A673 (cell line): ENCODE measurements around the gene CENPU. TPM values are rescaled to one million over a fixed set of nuclear protein-coding genes. Genes with fewer than 3 reads are reported as not detected.

Experiments used
- BruUV-seq: library from RNA; stranded (reverse); fragments of 400-500 nt; replicated peaks from 2 replicates; lab custom pipeline; 2021; lab: Mats Ljungman, UMichigan
- CTCF ChIA-PET: fragments of 300-600 bp; sonication (Branson Sonifier 250); formaldehyde crosslinking; loops from one replicate; lab custom pipeline; 2022; ENCODE audit warnings: antibody characterized with exemption; lab: Charles Lee
- POLR2A ChIA-PET: fragments of 300-600 bp; sonication (Branson Sonifier 250); formaldehyde crosslinking; loops from one replicate; lab custom pipeline; 2022; ENCODE audit warnings: antibody characterized with exemption; ENCODE audit not compliant: low non-redundant PET; lab: Charles Lee
- DNase-seq: peaks from one replicate; pipeline ENCODE4 v3.0.0-alpha.2; 2015; ENCODE audit warnings: low spot score
- H3K27ac ChIP-seq: fragments of 200-600 bp; sonication (generic); 2 replicates; pipeline ENCODE4 v1.5.1; 2016; ENCODE audit warnings: mixed run types, low read depth, mild to moderate bottlenecking, mixed read lengths, antibody characterized with exemption, low read length; ENCODE audit not compliant: poor library complexity, severe bottlenecking
- H3K27me3 ChIP-seq: fragments of 200-600 bp; sonication (generic); replicated peaks from 2 replicates; pipeline ENCODE4 v1.6.1; 2017; ENCODE audit warnings: mixed run types, low read depth, mild to moderate bottlenecking, mixed read lengths, antibody characterized with exemption, low read length; ENCODE audit not compliant: insufficient read depth, poor library complexity
- H3K36me3 ChIP-seq: fragments of 200-600 bp; sonication (generic); 2 replicates; pipeline ENCODE4 v1.6.1; 2016; ENCODE audit warnings: mixed run types, mild to moderate bottlenecking, mixed read lengths, antibody characterized with exemption, low read length; ENCODE audit not compliant: insufficient read depth, poor library complexity, severe bottlenecking
- H3K4me1 ChIP-seq: fragments of 200-600 bp; sonication (generic); 2 replicates; pipeline ENCODE4 v1.6.1; 2017; ENCODE audit warnings: mixed run types, mild to moderate bottlenecking, mixed read lengths, antibody characterized with exemption, low read length; ENCODE audit not compliant: insufficient read depth, poor library complexity, severe bottlenecking
- H3K4me3 ChIP-seq: fragments of 200-600 bp; sonication (generic); 2 replicates; pipeline ENCODE4 v1.5.1; 2016; ENCODE audit warnings: low read depth, mixed run types, mild to moderate bottlenecking, mixed read lengths, low read length; ENCODE audit not compliant: poor library complexity, severe bottlenecking
- H3K9me3 ChIP-seq: fragments of 200-600 bp; sonication (generic); 2 replicates; pipeline ENCODE4 v1.6.1; 2016; ENCODE audit warnings: mixed run types, low read depth, mild to moderate bottlenecking, mixed read lengths, antibody characterized with exemption, low read length; ENCODE audit not compliant: poor library complexity, severe bottlenecking
- CTCF ChIP-seq: fragments of 300-800, 200-600 bp; sonication (generic); conservative IDR thresholded peaks from 2 replicates; pipeline ENCODE4 v1.5.1; 2017; ENCODE audit warnings: low read depth, mild to moderate bottlenecking, antibody characterized with exemption, low read length, moderate library complexity, mixed read lengths
- EZH2 ChIP-seq: fragments of 200-600 bp; sonication (generic); IDR thresholded peaks from 2 replicates; pipeline ENCODE4 v1.6.1; 2017; ENCODE audit warnings: borderline replicate concordance, low read depth, mild to moderate bottlenecking, mixed read lengths, antibody characterized with exemption, low read length; ENCODE audit not compliant: poor library complexity, severe bottlenecking
- intact Hi-C: fragments of 100-400 bp; cut with micrococcal nuclease; formaldehyde crosslinking; loops from one replicate; pipeline ENCODE4 v1.10.0; 2022; ENCODE audit not compliant: unreplicated experiment
- total RNA-seq: library from RNA; stranded (reverse); gene quantifications from 2 replicates; pipeline ENCODE4 v1.2.3, GENCODE V29; 2021

The CENPU gene
- total RNA-seq, 1 experiment from 2014 or later, result 87.3 TPM

- no peak for DNase-seq
- TF ChIP-seq EZH2, result no peak
- TF ChIP-seq CTCF, result no peak
- Histone ChIP-seq H3K4me3 (no peak overlapping the region), H3K27ac (no peak overlapping the region), H3K4me1 (no peaks in the 10 kb centered on the region), H3K9me3 (no peaks in the 10 kb centered on the region), H3K36me3 (no peaks in the 10 kb centered on the region), H3K27me3 (no peaks in the 10 kb centered on the region)
- ChIA-PET CTCF (interaction anchor here (0.6 kb wide), 1 partner anchor 13 kb away, joined by 3 read pairs; no protein-coding TSS in a partner anchor), POLR2A (interaction anchor here (0.6 kb wide), 1 partner anchor 40 kb away, joined by 4 read pairs; no protein-coding TSS in a partner anchor)
- BruUV-seq, result no TSS peak
- intact Hi-C loops, result no loop called here
Observed at GRCh38 chr4:184774152-184774551, 40.3 kb upstream of the CENPU start.

- no peaks in the 10 kb centered on the region for H3K27me3 ChIP-seq
- BruUV-seq, result no TSS peak
- TF ChIP-seq CTCF (no peak), EZH2 (no peak)
- H3K9me3 ChIP-seq, result no peaks in the 10 kb centered on the region
- DNase-seq, result no peak
- intact Hi-C loops, result no loop called here
- POLR2A ChIA-PET, result no interaction called here
- H3K4me1 ChIP-seq, result no peaks in the 10 kb centered on the region
- H3K36me3 ChIP-seq, result no peaks in the 10 kb centered on the region
- CTCF ChIA-PET, result no interaction called here
- H3K4me3 ChIP-seq, result no peak overlapping the region
- H3K27ac ChIP-seq, result no peak overlapping the region
Observed at GRCh38 chr4:184771416-184771815, 37.5 kb upstream of the CENPU start.

GRCh38 chr4:184769141-184769765 is 35.4 kb upstream of the CENPU start:
- H3K4me3 ChIP-seq, result no peak overlapping the region
- BruUV-seq, result no TSS peak
- H3K27me3 ChIP-seq, result no peaks in the 10 kb centered on the region
- no peaks in the 10 kb centered on the region for H3K4me1 ChIP-seq
- intact Hi-C loops, result no loop called here
- TF ChIP-seq CTCF (no peak), EZH2 (no peak)
- ChIA-PET POLR2A (no interaction called here), CTCF (no interaction called here)
- no peaks in the 10 kb centered on the region for H3K36me3 ChIP-seq
- H3K9me3 ChIP-seq, result no peaks in the 10 kb centered on the region
- H3K27ac ChIP-seq, result no peak overlapping the region
- DNase-seq, result no peak
